COLO668 (cell line): ENCODE results near the gene CT47C1.
"Not testable (repeated sequence)": the region's sequence is repeated elsewhere in the genome, so short reads cannot be mapped to it uniquely, and the experiment has no call there.

ENCODE experiments used
- DNase-seq: peaks from one replicate; lab custom pipeline; 2025; ENCODE audit not compliant: unreplicated experiment; lab: John Stamatoyannopoulos, UW

Gene CT47C1

DNA sequence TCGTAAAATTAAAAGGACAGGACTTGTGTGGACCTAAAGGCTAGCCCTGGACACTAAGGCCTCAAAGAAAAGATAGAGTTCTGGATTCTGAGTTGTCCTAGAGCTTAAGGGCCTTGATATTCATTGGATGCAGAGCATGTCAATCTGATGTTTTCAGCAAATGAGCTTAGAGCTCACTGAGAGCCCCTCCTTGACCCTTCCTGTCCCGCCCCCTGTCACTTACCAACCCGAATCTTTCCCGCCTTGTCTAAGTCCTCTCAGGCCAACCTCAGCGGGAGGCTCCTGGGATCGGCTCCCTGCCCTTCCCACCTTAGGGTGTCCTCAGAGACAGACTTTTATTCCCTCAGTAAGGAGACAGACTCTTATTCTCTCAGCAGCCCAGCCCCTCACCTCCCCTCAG, at the start of gene CT47C1:
TSS of gene CT47C1 (plus strand) at position 250 of the 400 bp plus-strand sequence. CDS start 233 bp downstream, outside the sequence.
- no peak for DNase-seq

GRCh38 chrX:119025900-119026299, 46.9 kb upstream of the CT47C1 start:
- DNase-seq: no peak

- DNase-seq: not testable (repeated sequence)
Measured at GRCh38 chrX:119026344-119026743, 46.4 kb upstream of the CT47C1 start.

- DNase-seq: not testable (repeated sequence)
Measured at GRCh38 chrX:119027960-119028732, 44.6 kb upstream of the CT47C1 start.

GRCh38 chrX:119028733-119029330, 44.0 kb upstream of the CT47C1 start:
- DNase-seq: no peak

GRCh38 chrX:119029656-119030055, 43.1 kb upstream of the CT47C1 start:
- not testable (repeated sequence) for DNase-seq

DNA sequence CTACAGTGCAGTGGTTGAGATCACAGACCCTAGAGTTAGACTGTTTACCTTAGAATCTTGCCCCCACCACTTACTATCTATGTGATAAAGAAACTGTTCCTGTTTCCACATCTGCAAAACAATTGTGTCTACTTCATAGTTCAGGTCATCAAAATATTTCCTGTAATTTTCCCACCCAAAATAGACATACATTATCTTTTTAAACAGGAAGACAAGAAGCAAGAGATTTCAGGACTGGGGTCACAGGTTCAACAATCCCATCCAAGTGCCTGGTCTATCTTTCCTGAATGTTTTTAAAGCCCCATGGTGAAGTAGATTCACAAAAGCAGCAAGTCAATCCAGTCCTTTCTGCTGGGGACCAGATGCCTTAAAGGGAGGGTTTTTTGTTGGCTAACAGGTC, 41.8 kb upstream of the CT47C1 start:
- DNase-seq: no peak

GRCh38 chrX:119036107-119037029, 36.4 kb upstream of the CT47C1 start:
- DNase-seq: no peak

GRCh38 chrX:119040432-119040831, 32.4 kb upstream of the CT47C1 start:
- DNase-seq: no peak

- no peak for DNase-seq
Measured at GRCh38 chrX:119041175-119041574, 31.6 kb upstream of the CT47C1 start.

- no peak for DNase-seq
Measured at GRCh38 chrX:119042040-119042439, 30.8 kb upstream of the CT47C1 start.

- DNase-seq: no peak
Measured at GRCh38 chrX:119042996-119043395, 29.8 kb upstream of the CT47C1 start.

DNA sequence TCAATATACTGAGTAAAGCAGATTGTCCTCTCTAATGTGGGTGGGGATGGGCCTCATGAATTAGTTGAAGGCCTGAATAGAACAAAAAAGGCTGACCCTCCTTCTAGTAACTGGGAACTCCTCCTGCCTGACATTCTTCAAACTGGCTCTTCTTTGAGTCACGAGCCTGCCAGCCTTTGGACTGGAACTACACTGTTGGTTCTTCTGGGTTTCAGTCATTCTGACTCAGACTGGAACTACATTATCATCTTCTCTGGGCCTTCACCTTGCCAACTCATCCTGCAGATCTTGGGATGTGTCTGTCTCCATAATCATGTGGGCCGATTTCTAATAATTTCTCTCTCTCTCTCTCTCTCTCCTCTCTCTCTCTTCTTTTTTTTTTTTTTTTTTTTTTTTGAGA, 26.9 kb upstream of the CT47C1 start:
- DNase-seq: no peak

DNA sequence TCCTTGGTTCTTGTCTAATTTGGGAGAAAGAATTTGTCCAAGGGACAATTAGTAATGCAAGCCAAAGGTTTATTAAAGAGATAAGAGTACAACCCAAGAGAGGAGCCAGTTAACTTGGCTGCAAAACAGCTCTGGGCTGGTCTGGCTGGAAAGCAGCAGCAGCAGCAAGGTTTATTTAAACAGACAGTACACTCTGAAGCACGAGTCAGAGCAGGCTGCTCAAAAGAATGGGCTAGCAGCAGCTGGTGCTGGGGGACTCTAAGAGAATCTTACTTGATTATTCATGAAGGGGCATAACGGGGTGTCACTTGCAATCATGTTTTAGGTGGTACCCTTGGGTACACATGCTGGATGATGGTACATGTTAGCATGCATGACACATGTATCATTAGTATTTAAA, 17.1 kb upstream of the CT47C1 start:
- no peak for DNase-seq

- DNase-seq: no peak
Measured at GRCh38 chrX:119062750-119063374, 9.9 kb upstream of the CT47C1 start.

- no peak for DNase-seq
Measured at GRCh38 chrX:119063428-119063827, 9.4 kb upstream of the CT47C1 start.

DNA sequence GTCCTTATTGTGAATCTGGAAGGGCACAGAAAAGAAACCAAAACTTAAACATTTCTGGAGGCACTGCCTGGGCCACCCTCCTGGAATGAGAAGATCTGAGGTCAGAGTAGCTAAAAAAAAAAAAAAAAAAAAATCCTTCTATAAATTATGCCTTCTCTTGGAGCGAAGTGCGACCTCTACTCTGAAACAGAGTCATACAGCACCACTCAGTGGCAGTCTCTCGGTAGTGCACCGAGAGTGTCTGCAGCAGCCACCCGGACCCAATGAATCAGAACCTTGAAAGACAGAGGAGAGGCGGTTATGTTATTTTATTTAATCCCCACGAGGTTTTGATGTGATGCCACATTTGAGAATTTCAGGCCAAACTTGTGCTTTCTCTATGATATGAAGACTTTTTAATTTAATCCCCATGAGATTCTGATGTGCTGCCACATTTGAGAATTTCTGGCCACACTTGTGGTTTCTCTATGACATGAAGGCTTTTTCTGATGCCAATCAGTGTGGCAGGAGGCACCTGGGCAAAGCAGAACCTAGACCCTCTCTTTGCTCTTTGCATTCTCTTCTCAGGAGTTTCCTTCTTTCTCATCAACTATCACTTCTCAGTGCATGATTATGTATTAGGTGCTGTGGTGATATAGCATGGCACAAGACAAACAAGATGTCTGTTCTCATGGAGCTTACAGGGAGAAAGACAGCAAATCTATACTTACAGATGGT, 5.6 kb upstream of the CT47C1 start:
- peak; percentile 20 for DNase-seq

DNA sequence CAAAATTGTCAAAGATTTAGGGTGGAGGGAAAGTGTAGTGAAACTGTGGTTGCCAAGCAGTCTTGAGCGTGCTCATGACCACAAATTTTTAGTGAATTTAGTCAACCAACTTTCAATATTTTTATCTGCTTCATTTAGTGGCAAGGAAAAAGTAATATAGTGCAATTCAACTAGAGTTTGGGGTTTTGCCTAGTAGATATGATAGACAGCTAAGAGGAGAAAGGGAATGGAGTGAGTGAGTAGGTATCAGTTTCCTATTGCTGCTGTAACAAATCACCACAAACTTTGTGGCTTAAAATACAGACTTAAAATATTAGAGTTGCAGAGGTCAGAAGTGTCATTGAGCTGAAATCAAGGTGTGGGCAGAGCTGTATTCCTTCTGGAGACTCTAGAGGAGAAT, 3.7 kb upstream of the CT47C1 start:
- no peak for DNase-seq

- no peak for DNase-seq
Measured at GRCh38 chrX:119069762-119070161, 3.0 kb upstream of the CT47C1 start.

GRCh38 chrX:119071381-119071780, 1.4 kb upstream of the CT47C1 start:
- no peak for DNase-seq
